Amniotic epithelial cell (primary cell): Measurements from ENCODE around the gene PNPLA6.
A peak's percentile ranks its signal among the peaks of the same experiment; 100 is the strongest.
"Not testable (repeated sequence)": the region's sequence is repeated elsewhere in the genome, so short reads cannot be mapped to it uniquely, and the experiment has no call there.

Experiments used
- DNase-seq: peaks from one replicate; pipeline ENCODE4 v3.0.0-alpha.2; 2010; ENCODE audit warnings: low read depth

The PNPLA6 gene

GRCh38 chr19:7533281-7533885 is 2.1 kb upstream of the PNPLA6 start:
- peak; percentile 64 for DNase-seq

- peak; percentile 89 for DNase-seq
These were observed 1.5 kb upstream of the PNPLA6 start for GRCh38 chr19:7533925-7534480.

GRCh38 chr19:7534531-7535046 is 928 bp upstream of the PNPLA6 start:
- peak; percentile 82 for DNase-seq

- DNase-seq, result no peak
These were observed 630 bp downstream of the PNPLA6 start for GRCh38 chr19:7535998-7536695.

- DNase-seq, result not testable (repeated sequence)
These were observed 3.5 kb downstream of the PNPLA6 start for GRCh38 chr19:7538990-7539389.

- no peak for DNase-seq
These were observed 4.4 kb downstream of the PNPLA6 start for GRCh38 chr19:7539827-7540425.

- peak; percentile 43 for DNase-seq
These were observed 5.4 kb downstream of the PNPLA6 start for GRCh38 chr19:7540761-7541474.

GRCh38 chr19:7541475-7541824 is 5.9 kb downstream of the PNPLA6 start:
- no peak for DNase-seq

GRCh38 chr19:7541828-7542443 is 6.4 kb downstream of the PNPLA6 start:
- no peak for DNase-seq

- DNase-seq, result no peak
These were observed 7.2 kb downstream of the PNPLA6 start for GRCh38 chr19:7542556-7543348.

- no peak for DNase-seq
These were observed 9.1 kb downstream of the PNPLA6 start for GRCh38 chr19:7544626-7545025.

GRCh38 chr19:7545300-7545699 is 9.8 kb downstream of the PNPLA6 start:
- DNase-seq, result no peak

- DNase-seq, result no peak
These were observed 10.4 kb downstream of the PNPLA6 start for GRCh38 chr19:7545904-7546303.

- DNase-seq, result no peak
These were observed 11.6 kb downstream of the PNPLA6 start for GRCh38 chr19:7547159-7547558.

GRCh38 chr19:7549429-7550148 is 14.1 kb downstream of the PNPLA6 start:
- no peak for DNase-seq

GRCh38 chr19:7550169-7550770 is 14.8 kb downstream of the PNPLA6 start:
- no peak for DNase-seq

GRCh38 chr19:7550987-7551761 is 15.7 kb downstream of the PNPLA6 start:
- peak; percentile 83 for DNase-seq

GRCh38 chr19:7552781-7553180 is 17.3 kb downstream of the PNPLA6 start:
- DNase-seq, result no peak

GRCh38 chr19:7554565-7554964 is 19.0 kb downstream of the PNPLA6 start:
- no peak for DNase-seq
